Activated CD4-positive, alpha-beta T cell treated with anti-CD3 and anti-CD28 coated beads, Interleukin-2, amount 10 ng/mL, durations not matched to agents 7 days and 5 days (primary cell): ENCODE measurements around the gene NOP56. TPM values are rescaled to one million over a fixed set of nuclear protein-coding genes. Genes with fewer than 3 reads are reported as not detected.
A peak's percentile ranks its signal among the peaks of the same experiment; 100 is the strongest.
"Not testable (repeated sequence)": the region's sequence is repeated elsewhere in the genome, so short reads cannot be mapped to it uniquely, and the experiment has no call there.

Experiments
- CTCF ChIA-PET: fragments of 350-600 bp; sonication (Branson Sonifier 250); formaldehyde crosslinking; loops from one replicate; lab custom pipeline; 2021; ENCODE audit warnings: antibody characterized with exemption; lab: Charles Lee
- POLR2A ChIA-PET: fragments of 350-600 bp; sonication (Branson Sonifier 250); formaldehyde crosslinking; loops from one replicate; lab custom pipeline; 2021; ENCODE audit warnings: antibody characterized with exemption; lab: Charles Lee
- DNase-seq: peaks from one replicate; pipeline ENCODE4 v3.0.0-alpha.2; 2020
- H3K27ac Mint-ChIP-seq: one replicate; pipeline ENCODE4 v1.8.0; 2021; ENCODE audit warnings: mild to moderate bottlenecking, moderate library complexity, mixed read lengths
- H3K27me3 Mint-ChIP-seq: one replicate; pipeline ENCODE4 v1.8.0; 2021; ENCODE audit warnings: mixed read lengths
- H3K36me3 Mint-ChIP-seq: one replicate; pipeline ENCODE4 v1.8.0; 2021; ENCODE audit warnings: low read depth, mixed read lengths
- H3K4me1 Mint-ChIP-seq: one replicate; pipeline ENCODE4 v1.8.0; 2021; ENCODE audit warnings: mixed read lengths
- H3K4me3 Mint-ChIP-seq: one replicate; pipeline ENCODE4 v1.8.0; 2021; ENCODE audit warnings: mild to moderate bottlenecking, moderate library complexity, mixed read lengths
- H3K9me3 Mint-ChIP-seq: one replicate; pipeline ENCODE4 v1.8.0; 2021; ENCODE audit warnings: mixed read lengths
- total RNA-seq, 2 experiments: library from RNA; stranded (reverse); gene quantifications; one replicate each; pipeline ENCODE4 v1.2.3, GENCODE V29; 2021

Gene NOP56
- total RNA-seq, 2 experiments from 2014 or later, result 382 to 387 TPM

DNA sequence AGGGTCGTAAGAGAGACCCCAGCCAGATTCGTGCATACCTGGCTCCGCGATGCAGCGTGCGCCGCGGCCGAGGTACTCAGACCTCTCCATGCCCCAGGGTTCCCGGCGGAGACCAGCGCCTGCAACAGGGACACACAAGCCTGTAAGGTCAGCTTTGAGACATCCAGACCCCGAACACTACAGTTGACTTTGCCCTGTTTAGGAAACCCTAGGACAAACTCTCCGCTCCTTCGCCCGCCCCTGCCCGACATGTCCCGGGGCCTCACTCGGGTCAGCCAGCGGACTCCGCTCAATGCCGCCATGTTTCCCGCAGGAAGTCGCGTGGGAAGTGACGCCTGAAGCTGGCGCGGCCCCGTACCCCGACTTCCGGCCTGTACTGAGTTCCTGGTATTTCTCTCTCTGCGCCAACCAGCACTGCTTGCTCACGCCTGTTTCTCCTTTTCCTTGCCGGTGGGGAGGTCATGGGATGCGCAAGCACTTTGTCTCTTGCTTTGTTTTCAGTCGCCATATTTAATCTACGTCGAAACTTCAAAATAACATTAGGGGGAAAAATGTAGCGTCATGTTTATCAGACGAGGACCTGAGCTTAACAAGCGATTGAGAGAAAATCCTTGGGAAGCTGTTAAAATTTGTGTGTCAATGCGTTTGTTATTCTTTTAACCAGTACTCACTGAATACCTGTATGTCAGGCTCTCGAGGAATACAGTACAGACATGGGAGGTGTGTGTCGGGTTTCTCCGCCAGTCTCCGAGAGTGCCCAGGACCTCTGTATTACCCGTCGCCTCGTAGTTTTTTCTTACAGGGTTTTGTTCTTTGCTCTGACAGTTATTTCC lies 11.7 kb downstream of the NOP56 start, which contains the start of gene IDH3B:
TSS of gene IDH3B (minus strand) at position 330 of the 833 bp plus-strand sequence. CDS start at position 302, 28 bp downstream.
- peak within 1 kb of the TSS; percentile 97 for H3K27ac Mint-ChIP-seq
- no peaks in the 10 kb centered on the region for H3K9me3 Mint-ChIP-seq

DNA sequence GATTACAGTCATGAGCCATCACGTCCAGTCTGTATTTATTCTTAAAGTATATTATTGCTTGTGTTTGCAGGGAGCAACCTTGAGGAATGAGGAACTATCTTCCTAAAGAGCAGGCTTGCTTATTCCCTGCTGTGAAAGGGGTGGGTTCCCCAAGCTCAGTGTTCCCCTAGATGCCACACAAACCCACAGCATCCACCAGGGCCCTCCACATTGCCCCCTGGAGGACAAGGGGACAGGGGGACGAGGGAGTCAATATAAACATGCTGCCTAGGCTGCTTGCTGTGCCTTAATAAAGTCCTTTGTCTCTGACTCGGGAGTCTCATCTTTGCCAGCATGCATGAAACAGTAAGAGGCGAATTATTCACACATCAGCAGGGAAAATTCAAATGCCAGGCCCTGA lies 19.5 kb downstream of the NOP56 start:
- no peaks in the 10 kb centered on the region for H3K36me3 Mint-ChIP-seq
- no peaks in the 10 kb centered on the region for H3K4me1 Mint-ChIP-seq
- ChIA-PET CTCF (no interaction called here), POLR2A (interaction anchor here (0.6 kb wide), 1 partner anchor 260 kb away, joined by 3 read pairs; no protein-coding TSS in a partner anchor)
- H3K4me3 Mint-ChIP-seq, result no peak overlapping the region
- peaks cover 14% of the 10 kb centered on the region for H3K27me3 Mint-ChIP-seq
- no peak for DNase-seq
- no peak overlapping the region for H3K27ac Mint-ChIP-seq
- no peaks in the 10 kb centered on the region for H3K9me3 Mint-ChIP-seq

More for the DNA sequence above, 11.7 kb downstream of the NOP56 start, which contains the start of gene IDH3B:
- Mint-ChIP-seq H3K4me3 (peak within 1 kb of the TSS; percentile 83), H3K36me3 (peaks cover 26% of the 10 kb centered on the region), H3K4me1 (peaks cover 31% of the 10 kb centered on the region), H3K27me3 (peaks cover 6% of the 10 kb centered on the region)
- CTCF ChIA-PET, result interaction anchor here (1.1 to 3.0 kb wide), 4 partner anchors 7 to 140 kb away, joined by 3 to 22 read pairs (median 5); partner anchors contain the start of gene NOP56
- DNase-seq, result peak; percentile 95
- POLR2A ChIA-PET, result interaction anchor here (0.7 to 1.0 kb wide), 2 partner anchors 12 to 1644 kb away, joined by 3 to 7 read pairs; partner anchors contain the start of gene NOP56

DNA sequence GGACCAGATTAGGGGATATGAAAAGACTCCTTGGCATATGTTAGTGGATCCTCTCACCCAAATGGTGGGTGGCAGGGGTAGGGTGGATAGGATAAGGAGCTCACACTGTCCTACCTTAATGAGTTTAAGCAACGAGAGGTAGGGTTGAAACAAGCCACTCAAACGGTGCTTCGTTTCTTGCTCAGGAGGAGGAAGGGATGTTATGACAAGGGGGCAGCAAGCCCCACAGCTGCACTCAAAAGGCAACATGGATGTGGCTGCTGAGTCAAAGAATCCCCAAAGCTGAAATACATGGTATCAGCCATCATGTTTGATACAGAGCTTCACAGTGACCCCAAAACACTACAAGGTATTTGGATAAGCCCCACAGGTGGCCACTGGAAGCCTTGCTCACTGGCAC lies 20.0 kb downstream of the NOP56 start:
- DNase-seq, result no peak
- POLR2A ChIA-PET, result no interaction called here
- H3K27me3 Mint-ChIP-seq, result peaks cover 15% of the 10 kb centered on the region
- no peaks in the 10 kb centered on the region for H3K36me3 Mint-ChIP-seq
- H3K4me1 Mint-ChIP-seq, result no peaks in the 10 kb centered on the region
- no peak overlapping the region for H3K27ac Mint-ChIP-seq
- no peak overlapping the region for H3K4me3 Mint-ChIP-seq
- H3K9me3 Mint-ChIP-seq, result no peaks in the 10 kb centered on the region
- CTCF ChIA-PET, result interaction anchor here (1.5 kb wide), 1 partner anchor 9 kb away, joined by 3 read pairs; the partner anchor contains the start of gene IDH3B

DNA sequence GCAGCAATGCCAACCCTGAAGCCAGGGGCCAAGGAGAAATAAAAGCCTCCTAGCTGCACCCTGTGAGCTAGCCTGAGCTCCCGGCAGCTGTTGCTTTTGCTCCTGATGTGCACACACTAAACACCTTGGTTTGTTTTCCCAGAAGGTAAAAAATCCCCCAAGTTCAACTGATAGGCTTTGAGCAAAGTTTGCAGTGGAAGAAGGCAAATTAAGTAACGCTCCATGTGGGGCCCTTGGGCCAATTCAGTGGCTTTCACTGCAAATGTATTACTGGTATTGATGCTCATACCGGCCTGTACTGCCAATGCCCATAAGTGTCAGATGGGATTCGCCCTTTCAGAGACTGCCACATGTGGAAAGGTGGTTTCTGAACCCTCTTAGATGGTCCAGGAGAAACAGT lies 21.0 kb downstream of the NOP56 start:
- ChIA-PET CTCF (interaction anchor here (0.7 to 3.2 kb wide), 4 partner anchors 10 to 300 kb away, joined by 3 to 19 read pairs (median 3); partner anchors contain the start of gene IDH3B), POLR2A (interaction anchor here (0.5 kb wide), 1 partner anchor 485 kb away, joined by 4 read pairs; no protein-coding TSS in a partner anchor)
- Mint-ChIP-seq H3K4me1 (no peaks in the 10 kb centered on the region), H3K27me3 (peaks cover 16% of the 10 kb centered on the region), H3K27ac (no peak overlapping the region), H3K9me3 (no peaks in the 10 kb centered on the region), H3K4me3 (no peak overlapping the region), H3K36me3 (no peaks in the 10 kb centered on the region)
- no peak for DNase-seq

DNA sequence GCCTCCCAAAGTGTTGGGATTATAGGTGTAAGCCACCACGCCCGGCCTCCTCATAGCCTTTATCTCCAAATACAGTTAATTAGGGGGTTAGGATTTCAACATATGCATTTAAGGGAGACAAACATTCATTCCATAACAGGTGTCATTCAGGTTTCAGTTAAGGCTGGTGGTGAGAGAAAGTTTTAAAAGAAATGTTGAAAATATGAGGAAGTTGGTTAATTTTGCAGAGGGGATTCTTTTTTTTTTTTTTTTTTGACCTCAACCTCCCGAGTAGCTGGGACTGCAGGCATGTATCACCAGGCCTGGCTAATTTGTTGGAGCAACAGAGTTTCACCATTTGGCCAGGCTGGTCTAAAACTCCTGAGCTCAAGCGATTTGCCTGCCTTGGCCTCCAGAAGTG lies 27.6 kb downstream of the NOP56 start:
- Mint-ChIP-seq H3K27ac (no peak overlapping the region), H3K27me3 (peaks cover 33% of the 10 kb centered on the region), H3K9me3 (no peaks in the 10 kb centered on the region), H3K4me1 (peaks cover 2% of the 10 kb centered on the region), H3K36me3 (no peaks in the 10 kb centered on the region), H3K4me3 (no peak overlapping the region)
- no peak for DNase-seq
- ChIA-PET POLR2A (no interaction called here), CTCF (no interaction called here)

DNA sequence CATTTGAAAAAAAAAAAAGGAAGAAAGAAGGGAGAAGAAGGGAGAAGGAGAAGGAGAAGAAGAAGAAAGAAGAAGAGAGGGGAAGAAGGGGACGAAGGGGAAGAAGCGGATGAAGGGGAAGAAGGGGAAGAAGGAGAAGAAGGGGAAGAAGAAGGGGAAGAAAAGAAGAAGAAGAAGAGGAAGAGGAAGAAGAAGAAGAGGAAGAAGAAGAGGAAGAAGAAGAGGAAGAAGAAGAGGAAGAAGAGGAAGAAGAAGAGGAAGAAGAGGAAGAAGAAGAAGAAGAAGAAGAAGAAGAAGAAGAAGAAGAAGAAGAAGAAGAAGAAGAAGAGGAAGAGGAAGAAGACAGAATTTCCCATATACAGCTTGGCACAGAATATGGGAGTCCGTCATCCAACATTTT lies 29.6 kb downstream of the NOP56 start:
- DNase-seq, H3K4me1 Mint-ChIP-seq, H3K9me3 Mint-ChIP-seq, H3K27ac Mint-ChIP-seq, H3K4me3 Mint-ChIP-seq, CTCF ChIA-PET, POLR2A ChIA-PET, H3K36me3 Mint-ChIP-seq: not testable (repeated sequence)
- peaks cover 37% of the 10 kb centered on the region for H3K27me3 Mint-ChIP-seq

DNA sequence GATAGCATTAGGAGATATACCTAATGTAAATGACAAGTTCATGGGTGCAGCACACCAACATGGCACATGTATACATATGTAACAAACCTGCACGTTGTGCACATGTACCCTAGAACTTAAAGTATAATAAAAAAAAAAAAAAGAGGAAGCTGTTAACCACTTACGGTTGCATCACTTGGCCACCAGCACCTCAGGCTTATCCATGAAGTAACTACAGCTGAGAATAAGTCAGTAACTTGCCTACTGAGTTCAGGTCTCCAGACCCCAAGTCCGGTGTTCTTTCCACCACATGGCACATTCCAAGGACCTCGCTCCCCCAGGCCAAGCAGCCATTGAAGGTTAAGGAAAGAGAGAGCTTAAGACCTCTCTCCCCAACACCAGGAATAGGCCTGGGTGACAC lies 32.4 kb downstream of the NOP56 start:
- H3K9me3 Mint-ChIP-seq, POLR2A ChIA-PET: not testable (repeated sequence)

DNA sequence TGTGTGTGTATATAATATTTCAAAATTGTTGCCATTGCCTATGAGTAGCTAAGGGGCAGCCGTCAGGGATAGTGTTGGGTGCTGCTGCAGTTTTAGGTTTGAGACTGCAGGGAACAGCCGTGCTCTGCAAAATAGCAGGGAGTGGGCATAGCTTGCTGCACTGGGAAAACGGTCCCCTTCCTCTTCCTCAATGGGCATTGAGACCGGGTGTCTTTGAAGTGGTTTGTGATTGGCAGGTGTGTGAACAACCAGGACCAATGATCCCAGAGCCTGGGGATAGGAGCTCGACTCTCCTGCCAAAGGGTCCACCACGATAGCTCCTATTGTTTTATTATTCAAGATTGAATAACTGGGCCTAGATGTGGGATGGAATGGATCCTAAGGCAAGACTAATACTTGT lies 35.1 kb downstream of the NOP56 start:
- Mint-ChIP-seq H3K9me3 (no peaks in the 10 kb centered on the region), H3K27me3 (peaks cover 46% of the 10 kb centered on the region), H3K4me1 (peaks cover 26% of the 10 kb centered on the region), H3K27ac (no peak overlapping the region), H3K4me3 (peak overlapping the region; percentile 11), H3K36me3 (no peaks in the 10 kb centered on the region)
- CTCF ChIA-PET, result interaction anchor here (0.7 to 4.0 kb wide), 8 partner anchors 10 to 59 kb away, joined by 3 to 34 read pairs (median 4); no protein-coding TSS in a partner anchor
- POLR2A ChIA-PET, result no interaction called here
- DNase-seq, result no peak

More for the DNA sequence above, 32.4 kb downstream of the NOP56 start:
- Mint-ChIP-seq H3K4me1 (peaks cover 18% of the 10 kb centered on the region), H3K27me3 (peaks cover 34% of the 10 kb centered on the region)
- not testable (repeated sequence) for H3K4me3 Mint-ChIP-seq, H3K27ac Mint-ChIP-seq, H3K36me3 Mint-ChIP-seq, DNase-seq
- CTCF ChIA-PET, result interaction anchor here (1.1 to 2.4 kb wide), 4 partner anchors 9 to 59 kb away, joined by 3 to 7 read pairs (median 4); no protein-coding TSS in a partner anchor

DNA sequence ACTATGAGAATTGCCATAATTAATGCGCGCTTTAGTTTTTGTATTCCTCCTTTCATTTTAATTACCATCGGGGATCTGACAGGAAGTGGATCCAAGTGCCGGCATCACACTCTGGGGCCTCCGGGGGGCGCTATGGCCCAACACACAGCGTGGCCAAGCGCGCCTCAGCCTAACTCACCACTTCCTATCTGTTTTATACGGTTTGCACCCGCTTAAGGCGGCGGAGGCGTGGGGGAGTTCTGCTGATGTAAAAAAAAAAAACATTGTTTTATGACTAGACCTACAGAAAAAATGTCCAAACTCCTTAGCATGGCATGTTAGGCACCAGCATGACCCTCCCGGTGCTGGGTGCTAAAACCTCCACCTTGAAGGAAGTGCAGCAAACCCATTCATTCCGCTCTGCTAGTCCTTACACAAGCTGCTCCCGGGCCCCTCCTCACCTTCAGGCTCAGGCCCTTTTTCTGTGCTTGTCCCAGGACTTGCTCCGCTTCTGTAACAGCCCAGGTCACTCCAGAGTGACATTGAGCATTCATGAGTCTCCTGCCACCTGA lies 35.7 kb downstream of the NOP56 start:
- CTCF ChIA-PET, result interaction anchor here (0.6 to 4.0 kb wide), 19 partner anchors 9 to 357 kb away, joined by 3 to 34 read pairs (median 3); no protein-coding TSS in a partner anchor
- H3K4me1 Mint-ChIP-seq, result peaks cover 26% of the 10 kb centered on the region
- POLR2A ChIA-PET, result interaction anchor here (1.1 kb wide), 1 partner anchor 53 kb away, joined by 4 read pairs; no protein-coding TSS in a partner anchor
- H3K27me3 Mint-ChIP-seq, result peaks cover 42% of the 10 kb centered on the region
- no peaks in the 10 kb centered on the region for H3K36me3 Mint-ChIP-seq
- peak; percentile 83 for DNase-seq
- H3K4me3 Mint-ChIP-seq, result peak overlapping the region; percentile 11
- H3K27ac Mint-ChIP-seq, result peak overlapping the region; percentile 6
- no peaks in the 10 kb centered on the region for H3K9me3 Mint-ChIP-seq

DNA sequence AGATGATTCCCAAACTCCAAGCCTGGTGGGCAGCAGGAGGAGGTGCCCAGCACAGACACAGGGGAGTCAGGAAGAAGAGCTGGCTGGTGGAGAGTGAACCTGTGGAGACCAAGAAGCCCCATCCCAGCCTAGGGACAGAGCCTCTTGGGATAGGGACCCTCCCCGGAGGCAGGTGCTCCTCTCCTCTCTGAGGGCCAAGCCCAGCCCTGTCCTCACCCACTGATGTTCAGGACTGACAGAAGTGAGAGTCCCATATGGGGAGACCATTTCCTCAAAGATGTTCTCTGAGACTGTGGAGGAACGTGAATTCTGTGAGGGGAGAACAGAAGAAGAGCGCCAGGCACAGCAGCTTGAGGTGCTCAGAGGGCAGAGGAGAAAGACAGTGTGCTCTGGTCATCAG lies 37.8 kb downstream of the NOP56 start:
- Mint-ChIP-seq H3K27me3 (peaks cover 48% of the 10 kb centered on the region), H3K9me3 (no peaks in the 10 kb centered on the region), H3K4me3 (no peak overlapping the region), H3K4me1 (peaks cover 24% of the 10 kb centered on the region), H3K36me3 (no peaks in the 10 kb centered on the region), H3K27ac (no peak overlapping the region)
- DNase-seq, result no peak
- ChIA-PET POLR2A (no interaction called here), CTCF (interaction anchor here (1.9 to 4.0 kb wide), 2 partner anchors 52 to 63 kb away, joined by 12 to 34 read pairs; no protein-coding TSS in a partner anchor)

DNA sequence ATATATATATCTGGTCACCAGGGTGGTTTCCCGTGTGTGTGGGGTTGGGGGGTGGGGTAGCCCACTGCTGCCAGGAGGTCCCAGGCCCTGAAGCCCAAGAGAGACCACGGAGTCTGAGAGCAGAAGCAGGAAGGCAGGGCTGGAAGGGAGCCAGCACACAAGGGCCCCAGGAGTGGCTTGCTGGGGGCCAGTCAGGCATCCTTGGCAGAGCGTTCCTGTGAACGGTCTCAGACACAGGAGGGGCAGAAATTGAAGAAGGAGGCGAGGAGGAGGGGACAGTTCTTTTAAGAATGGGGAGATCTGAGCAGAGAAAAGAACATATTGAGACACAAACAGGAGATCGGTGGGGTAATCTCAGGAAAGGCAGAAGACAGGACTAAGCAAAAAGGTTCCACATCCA lies 38.3 kb downstream of the NOP56 start:
- Mint-ChIP-seq H3K4me1 (peaks cover 22% of the 10 kb centered on the region), H3K27ac (no peak overlapping the region), H3K36me3 (no peaks in the 10 kb centered on the region), H3K9me3 (no peaks in the 10 kb centered on the region), H3K27me3 (peaks cover 51% of the 10 kb centered on the region), H3K4me3 (peak overlapping the region; percentile 72)
- ChIA-PET CTCF (interaction anchor here (1.0 kb wide), 1 partner anchor 61 kb away, joined by 3 read pairs; no protein-coding TSS in a partner anchor), POLR2A (no interaction called here)
- DNase-seq, result no peak

DNA sequence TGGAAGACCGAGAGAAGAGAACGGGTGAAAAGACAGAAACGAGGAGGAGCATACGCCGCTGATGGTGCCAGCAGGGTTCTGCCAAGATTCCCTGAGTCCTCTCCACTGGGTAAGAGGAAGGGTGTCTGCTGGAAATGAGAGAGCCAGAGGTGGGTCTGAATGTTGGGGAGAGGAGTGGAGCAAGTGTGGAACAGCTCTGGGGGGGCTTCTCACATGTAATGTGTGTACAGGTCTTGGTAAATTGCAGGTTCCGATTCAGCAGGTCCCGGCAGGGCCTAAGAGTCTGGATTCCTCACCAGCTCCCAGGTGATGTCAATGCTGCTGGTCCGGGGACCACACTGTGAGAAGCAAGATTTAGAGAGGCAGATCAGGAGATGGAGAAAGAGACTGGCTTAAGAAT lies 38.7 kb downstream of the NOP56 start:
- Mint-ChIP-seq H3K4me3 (peak overlapping the region; percentile 72), H3K36me3 (no peaks in the 10 kb centered on the region), H3K27ac (no peak overlapping the region), H3K4me1 (peaks cover 22% of the 10 kb centered on the region), H3K9me3 (no peaks in the 10 kb centered on the region), H3K27me3 (peaks cover 55% of the 10 kb centered on the region)
- POLR2A ChIA-PET, result no interaction called here
- no peak for DNase-seq
- CTCF ChIA-PET, result interaction anchor here (1.0 kb wide), 1 partner anchor 61 kb away, joined by 3 read pairs; no protein-coding TSS in a partner anchor
